ENCODE results near the gene FGB.

GRCh38 chr4:154559494-154560418, 3.1 kb upstream of the FGB start:
- peak; percentile 83 for TF ChIP-seq RAD21 (IDR thresholded peaks at IDR 0.05; ENCODE audit: low read depth)
- TF ChIP-seq YY1 (IDR thresholded peaks at IDR 0.05; ENCODE audit: low read depth), result no peak
- TF ChIP-seq TAF1 (IDR thresholded peaks at IDR 0.05; ENCODE audit: low read depth), result no peak
- TF ChIP-seq MAX (IDR thresholded peaks at IDR 0.05), result no peak
- no peak for TF ChIP-seq TCF12 (IDR thresholded peaks at IDR 0.05; ENCODE audit: low read depth)
- no peak for TF ChIP-seq CEBPB (IDR thresholded peaks at IDR 0.05)
- TF ChIP-seq TEAD4 (IDR thresholded peaks at IDR 0.05), result no peak
- no peak for TF ChIP-seq ZBTB7A (IDR thresholded peaks at IDR 0.05; ENCODE audit: low read depth)
- TF ChIP-seq CREB1 (IDR thresholded peaks at IDR 0.05; ENCODE audit: low read depth), result no peak
- no peak for TF ChIP-seq USF1 (IDR thresholded peaks at IDR 0.05)
